NCI-H1436 (cell line): ENCODE measurements around the gene CHMP2A.
"Not testable (repeated sequence)": the region's sequence is repeated elsewhere in the genome, so short reads cannot be mapped to it uniquely, and the experiment has no call there.

Experiments
- DNase-seq: peaks from one replicate; lab custom pipeline; 2025; lab: John Stamatoyannopoulos, UW

The CHMP2A gene

DNA sequence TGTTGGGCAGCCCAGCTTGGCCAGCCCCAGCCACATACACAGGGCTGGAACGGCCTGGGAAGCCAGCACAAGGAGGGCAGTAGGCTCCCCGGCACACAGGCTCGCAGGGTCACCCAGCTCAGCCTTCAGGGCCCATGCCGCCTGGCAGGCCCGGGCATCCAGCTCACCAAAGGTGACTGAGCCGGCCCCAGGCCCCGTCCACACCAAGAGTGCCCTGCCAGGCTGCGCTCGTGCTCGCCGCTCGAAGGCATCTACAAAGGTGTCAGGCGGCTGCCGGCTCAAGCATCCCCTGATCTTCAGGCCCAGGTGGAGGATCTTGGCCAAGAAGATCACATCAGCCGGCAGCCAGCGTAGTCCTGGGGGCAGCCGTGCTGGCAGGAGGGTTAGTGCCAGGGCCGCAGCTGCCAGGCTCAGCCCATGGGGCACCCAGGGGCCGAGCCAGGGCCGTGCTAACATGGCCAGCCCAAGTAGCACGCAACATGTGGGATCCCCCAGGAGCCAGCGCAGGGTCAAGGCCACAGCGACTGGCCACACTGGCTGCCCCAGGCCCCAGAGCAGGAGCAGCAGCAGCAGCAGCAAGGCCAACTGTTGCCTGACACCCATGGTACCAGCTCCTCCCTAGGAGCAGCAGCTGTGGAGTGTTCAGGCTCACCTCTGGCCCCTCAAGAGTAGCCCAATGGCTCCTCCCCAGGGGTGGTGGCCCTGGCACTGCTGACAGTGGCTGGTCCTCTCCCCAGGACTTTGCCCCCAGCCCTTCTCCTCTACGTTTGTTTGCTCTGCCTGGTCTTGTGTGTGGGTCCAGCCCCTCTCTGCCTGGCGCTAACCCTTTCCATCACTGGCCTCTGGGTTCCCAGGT lies 43.3 kb downstream of the CHMP2A start, which contains the start of gene SLC27A5:
SLC27A5 (minus strand) TSS at position 640 of the 856 bp plus-strand sequence; CDS start at position 603, 37 bp downstream.
- no peak for DNase-seq

DNA sequence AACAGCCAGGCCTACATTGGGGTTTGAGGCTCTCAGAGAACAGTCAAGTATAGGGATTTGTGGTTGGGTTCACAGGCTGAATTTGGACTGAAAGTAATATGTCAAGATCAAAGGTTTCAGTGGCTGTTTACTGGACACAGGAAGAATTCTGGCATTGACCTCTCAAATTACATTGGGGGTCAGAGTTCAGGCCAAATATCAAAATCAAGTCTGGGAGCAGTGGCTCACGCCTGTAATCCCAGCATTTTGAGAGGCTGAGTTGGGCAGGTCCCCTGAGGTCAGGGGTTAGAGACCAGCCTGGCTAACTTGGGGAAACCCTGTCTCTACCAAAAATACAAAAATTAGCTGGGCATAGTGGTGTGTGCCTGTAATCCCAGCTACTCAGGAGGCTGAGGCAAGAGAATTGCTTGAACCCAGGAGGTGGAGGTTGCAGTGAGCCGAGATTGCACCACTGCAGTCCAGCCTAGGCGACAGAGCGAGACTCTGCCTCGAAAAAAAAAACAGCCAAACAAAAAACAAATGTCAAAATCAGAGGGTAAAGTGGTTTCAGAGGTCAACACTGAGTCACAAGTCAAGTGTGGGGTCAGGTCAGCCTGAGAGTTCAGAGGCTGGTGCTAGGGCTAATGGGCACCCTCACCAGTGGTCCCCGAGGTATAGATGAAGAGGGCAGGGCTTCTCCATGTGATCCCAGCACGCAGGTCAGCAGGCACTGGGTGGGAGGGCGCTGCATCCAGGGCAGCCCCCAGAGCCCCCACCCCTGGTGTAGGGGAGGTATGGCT lies 44.6 kb downstream of the CHMP2A start:
- DNase-seq = no peak

DNA sequence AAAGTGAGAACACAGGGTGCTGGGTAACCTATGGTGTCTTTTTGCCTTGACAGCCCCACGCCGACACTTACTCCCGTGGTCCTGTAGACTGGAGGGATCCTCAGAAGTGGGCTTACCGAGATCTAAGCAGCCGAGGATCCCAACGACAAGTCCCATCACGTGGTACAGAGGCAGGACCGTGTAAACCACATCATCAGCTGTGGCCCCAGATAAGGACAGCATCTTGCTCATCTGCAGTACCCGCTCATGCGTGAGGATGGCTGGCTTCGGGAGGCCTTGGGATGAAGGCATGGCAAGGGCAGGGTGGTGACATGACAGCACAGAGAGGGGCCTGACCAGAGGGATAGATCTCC lies 45.2 kb downstream of the CHMP2A start:
- DNase-seq = no peak

DNA sequence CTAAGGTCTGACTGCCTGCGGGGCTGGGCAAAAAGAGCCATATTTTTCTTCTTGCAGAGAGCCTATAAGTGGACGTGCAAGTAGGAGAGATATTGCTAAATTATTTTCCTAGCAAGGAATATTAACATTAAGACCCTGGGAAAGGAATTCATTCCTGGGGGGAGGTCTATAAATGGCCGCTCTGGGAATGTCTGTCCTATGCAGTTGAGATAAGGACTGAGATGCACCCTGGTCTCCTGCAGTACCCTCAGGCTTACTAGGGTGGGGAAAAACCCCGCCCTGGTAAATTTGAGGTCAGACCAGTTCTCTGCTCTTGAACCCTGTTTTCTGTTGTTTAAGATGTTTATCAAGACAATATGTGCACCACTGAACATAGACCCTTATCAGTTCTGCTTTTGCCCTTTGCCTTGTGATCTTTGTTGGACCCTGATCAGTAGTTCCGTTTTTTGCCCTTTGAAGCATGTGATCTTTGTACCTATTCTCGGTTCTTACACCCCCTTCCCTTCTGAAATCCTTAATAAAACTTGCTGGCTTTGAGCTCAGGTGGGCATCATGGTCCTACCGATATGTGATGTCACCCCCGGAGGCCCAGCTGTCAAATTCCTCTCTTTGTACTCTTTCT lies 47.2 kb downstream of the CHMP2A start:
- not testable (repeated sequence) for DNase-seq
